Smooth muscle cell (in vitro differentiated cells): ENCODE results near the gene EXOSC3. TPM values are rescaled to one million over a fixed set of nuclear protein-coding genes. Genes with fewer than 3 reads are reported as not detected.

Experiments
- DNase-seq: peaks from one replicate; lab custom pipeline; 2025; ENCODE audit not compliant: unreplicated experiment; lab: John Stamatoyannopoulos, UW
- H2AFZ ChIP-seq: fragments of 200-600 bp; sonication (generic); 2 replicates; pipeline ENCODE4 v1.6.0; 2016; ENCODE audit warnings: antibody characterized with exemption, low read depth, mild to moderate bottlenecking
- H3F3A ChIP-seq: fragments of 200-600 bp; sonication (generic); 2 replicates; pipeline ENCODE4 v1.6.0; 2017; ENCODE audit warnings: antibody characterized with exemption, low read depth
- H3K27ac ChIP-seq: fragments of 200-600 bp; sonication (generic); 2 replicates; pipeline ENCODE4 v1.5.1; 2016; ENCODE audit warnings: low read depth, mild to moderate bottlenecking
- H3K27me3 ChIP-seq: fragments of 200-600 bp; sonication (generic); 2 replicates; pipeline ENCODE4 v1.6.1; 2016; ENCODE audit warnings: low read depth, mild to moderate bottlenecking
- H3K36me3 ChIP-seq: fragments of 200-600 bp; sonication (generic); 2 replicates; pipeline ENCODE4 v1.5.1; 2016; ENCODE audit warnings: low read depth
- H3K4me1 ChIP-seq: fragments of 200-600 bp; sonication (generic); 2 replicates; pipeline ENCODE4 v1.5.1; 2016; ENCODE audit warnings: low read depth
- H3K4me2 ChIP-seq: fragments of 200-600 bp; sonication (generic); 2 replicates; pipeline ENCODE4 v1.6.0; 2016; ENCODE audit warnings: mild to moderate bottlenecking
- H3K4me3 ChIP-seq: fragments of 200-600 bp; sonication (generic); 2 replicates; pipeline ENCODE4 v1.5.1; 2016; ENCODE audit warnings: mild to moderate bottlenecking
- H3K79me2 ChIP-seq: fragments of 200-600 bp; sonication (generic); 2 replicates; pipeline ENCODE4 v1.6.0; 2016; ENCODE audit warnings: low read depth, mild to moderate bottlenecking
- H3K9ac ChIP-seq: fragments of 200-600 bp; sonication (generic); 2 replicates; pipeline ENCODE4 v1.6.0; 2016; ENCODE audit warnings: low read depth
- H3K9me3 ChIP-seq: fragments of 200-600 bp; sonication (generic); replicated peaks from 2 replicates; pipeline ENCODE4 v1.5.1; 2016; ENCODE audit warnings: low read depth
- H4K20me1 ChIP-seq: fragments of 200-600 bp; sonication (generic); 2 replicates; pipeline ENCODE4 v1.6.0; 2016; ENCODE audit warnings: low read depth
- CTCF ChIP-seq: fragments of 200-600 bp; sonication (generic); IDR thresholded peaks from 2 replicates; pipeline ENCODE4 v1.5.1; 2017; ENCODE audit warnings: borderline replicate concordance, mild to moderate bottlenecking, antibody characterized with exemption; ENCODE audit not compliant: insufficient read depth, poor library complexity, severe bottlenecking
- WGBS: methylation state at CpG from one replicate; pipeline ENCODE4 v1.1.7; 2016; ENCODE audit warnings: low lambda C conversion rate; 5-methylcytosine and 5-hydroxymethylcytosine counted together
- polyA plus RNA-seq: library from polyadenylated mRNA; unstranded; fragments of >200 nt; fragmentation: Nextera tagmentation; extraction: Ambion mirVana; gene quantifications from 2 replicates; pipeline ENCODE4 v1.2.1, GENCODE V29; 2016
- total RNA-seq: library from RNA; depleted of rRNA; stranded (reverse); fragments of >200 nt; gene quantifications from 2 replicates; pipeline ENCODE4 v1.2.3, GENCODE V29; 2014

Gene EXOSC3
- total and polyA plus RNA-seq, 2 experiments from 2014 or later = 21.6 to 22.6 TPM

GRCh38 chr9:37800631-37801286 is 15.9 kb upstream of the EXOSC3 start, which contains the start of gene DCAF10:
DCAF10 (plus strand) TSS chr9:37800797; CDS start chr9:37800867, 70 bp downstream.
- H3K9me3 ChIP-seq = no peaks in the 10 kb centered on the region
- peaks cover 48% of the 10 kb centered on the region for H4K20me1 ChIP-seq
- peaks cover 49% of the 10 kb centered on the region for H3K79me2 ChIP-seq
- DNase-seq = peak; percentile 71
- no peaks in the 10 kb centered on the region for H3F3A ChIP-seq
- H2AFZ ChIP-seq = peak within 1 kb of the TSS; percentile 90
- under 1% methylated on average over 30 of the region's 72 CpGs for WGBS
- peaks cover 24% of the 10 kb centered on the region for H3K4me1 ChIP-seq
- peak within 1 kb of the TSS; percentile 79 for H3K27ac ChIP-seq
- no peaks in the 10 kb centered on the region for H3K36me3 ChIP-seq
- H3K27me3 ChIP-seq = no peaks in the 10 kb centered on the region
- no peak for TF ChIP-seq CTCF
- peak within 1 kb of the TSS; percentile 98 for H3K4me3 ChIP-seq
- peak within 1 kb of the TSS; percentile 92 for H3K9ac ChIP-seq
- peak within 1 kb of the TSS; percentile 99 for H3K4me2 ChIP-seq

GRCh38 chr9:37798677-37799076 is 13.8 kb upstream of the EXOSC3 start:
- Histone ChIP-seq H3K79me2 (peaks cover 29% of the 10 kb centered on the region), H3K4me2 (no peak overlapping the region)
- TF ChIP-seq CTCF = no peak

GRCh38 chr9:37796232-37796631 is 11.4 kb upstream of the EXOSC3 start:
- H3K4me2 ChIP-seq = no peak overlapping the region
- H3K4me3 ChIP-seq = no peak overlapping the region
- 89% methylated on average over 2 of the region's 2 CpGs for WGBS

More at GRCh38 chr9:37798677-37799076, 13.8 kb upstream of the EXOSC3 start:
- H4K20me1 ChIP-seq = peaks cover 27% of the 10 kb centered on the region
- no peaks in the 10 kb centered on the region for H3K36me3 ChIP-seq
- WGBS = 75% methylated on average over 1 of the region's 1 CpG
- DNase-seq = no peak
- no peaks in the 10 kb centered on the region for H3F3A ChIP-seq
- no peak overlapping the region for H3K27ac ChIP-seq
- peaks cover 24% of the 10 kb centered on the region for H3K4me1 ChIP-seq
- no peaks in the 10 kb centered on the region for H3K27me3 ChIP-seq
- H3K9me3 ChIP-seq = no peaks in the 10 kb centered on the region
- H2AFZ ChIP-seq = no peak overlapping the region
- no peak overlapping the region for H3K4me3 ChIP-seq
- H3K9ac ChIP-seq = no peak overlapping the region

More at GRCh38 chr9:37796232-37796631, 11.4 kb upstream of the EXOSC3 start:
- Histone ChIP-seq H3K9ac (no peak overlapping the region), H3K9me3 (no peaks in the 10 kb centered on the region), H3K27me3 (no peaks in the 10 kb centered on the region), H4K20me1 (peaks cover 3% of the 10 kb centered on the region), H3F3A (no peaks in the 10 kb centered on the region), H3K4me1 (peaks cover 5% of the 10 kb centered on the region), H2AFZ (no peak overlapping the region), H3K79me2 (peaks cover 4% of the 10 kb centered on the region), H3K36me3 (no peaks in the 10 kb centered on the region), H3K27ac (no peak overlapping the region)
- TF ChIP-seq CTCF = no peak
- no peak for DNase-seq
